ENCODE results near the gene NFASC. TPM values are rescaled to one million over a fixed set of nuclear protein-coding genes. Genes with fewer than 3 reads are reported as not detected.

NFASC gene
- total and polyA plus RNA-seq, 8 donors: 1.1 to 54.2 (median 13.3) TPM

DNA sequence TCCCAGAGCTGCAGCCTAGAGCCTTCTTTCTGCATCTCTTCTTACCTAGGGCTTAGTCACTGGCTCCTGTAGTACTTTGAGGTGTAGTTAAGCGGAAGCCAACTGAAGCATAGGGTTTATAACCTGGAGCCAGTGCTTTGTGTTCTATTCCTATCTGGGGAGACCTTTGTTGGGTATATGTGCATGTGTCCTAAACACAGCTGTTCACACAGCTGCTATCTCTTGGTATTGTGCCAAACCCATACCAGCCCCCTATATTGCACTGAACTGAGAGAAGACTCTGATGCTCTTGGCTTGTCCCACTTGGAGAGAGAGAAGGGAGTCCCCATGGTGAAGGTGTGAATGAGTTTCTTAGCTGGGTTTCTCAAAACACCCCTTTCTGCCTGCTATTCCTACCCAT lies 17.2 kb upstream of the NFASC start:
- TF ChIP-seq POLR2A (IDR thresholded peaks at IDR 0.05): no peak
- no peak overlapping the region for H3K27ac ChIP-seq
- WGBS, 5 donors: 86 to 100% (median 91%) methylated on average over 1 of the region's 1 CpG
- H3K4me1 ChIP-seq: no peaks in the 10 kb centered on the region
- intact Hi-C loops (cut with DNase I; ENCODE audit: low total_unique reads): no loop called here
- H3K9me3 ChIP-seq: no peaks in the 10 kb centered on the region
- no peak for DNase-seq
- no peak overlapping the region for H3K4me3 ChIP-seq
- H3K36me3 ChIP-seq: no peaks in the 10 kb centered on the region
- peaks cover 0 to 11% (median 0%) of the 10 kb centered on the region in 3 donors for H3K27me3 ChIP-seq

DNA sequence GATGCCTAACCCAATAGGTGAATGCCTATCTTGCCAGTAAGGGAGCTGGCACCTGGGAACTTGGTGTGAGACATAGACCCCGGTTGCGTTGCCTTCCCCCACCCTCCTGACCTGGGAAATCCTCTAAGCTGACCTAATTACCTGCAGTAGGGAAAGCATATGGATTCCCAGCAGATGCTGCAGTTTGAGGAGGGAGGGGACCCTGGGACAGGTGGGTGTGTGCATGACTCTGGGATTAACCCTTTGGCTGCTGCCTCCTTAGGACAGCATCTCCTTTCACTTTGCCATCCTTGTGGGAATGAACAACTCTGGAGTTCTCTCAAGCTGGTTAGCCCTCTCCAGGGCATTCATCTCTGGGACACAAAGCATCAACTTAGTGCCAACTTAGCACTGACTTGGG lies 16.4 kb upstream of the NFASC start:
- WGBS, 5 donors: 31 to 73% (median 37%) methylated on average over 2 of the region's 2 CpGs
- intact Hi-C loops (cut with DNase I; ENCODE audit: low total_unique reads): no loop called here
- H3K4me1 ChIP-seq: no peaks in the 10 kb centered on the region
- DNase-seq: no peak
- no peaks in the 10 kb centered on the region for H3K36me3 ChIP-seq
- peaks cover 0 to 11% (median 0%) of the 10 kb centered on the region in 3 donors for H3K27me3 ChIP-seq
- H3K9me3 ChIP-seq: no peaks in the 10 kb centered on the region
- TF ChIP-seq POLR2AphosphoS5 (IDR thresholded peaks at IDR 0.05) (no peak), EP300 (IDR thresholded peaks at IDR 0.05) (no peak), POLR2A (IDR thresholded peaks at IDR 0.05) (no peak)
- TF ChIP-seq, protein P1, sequence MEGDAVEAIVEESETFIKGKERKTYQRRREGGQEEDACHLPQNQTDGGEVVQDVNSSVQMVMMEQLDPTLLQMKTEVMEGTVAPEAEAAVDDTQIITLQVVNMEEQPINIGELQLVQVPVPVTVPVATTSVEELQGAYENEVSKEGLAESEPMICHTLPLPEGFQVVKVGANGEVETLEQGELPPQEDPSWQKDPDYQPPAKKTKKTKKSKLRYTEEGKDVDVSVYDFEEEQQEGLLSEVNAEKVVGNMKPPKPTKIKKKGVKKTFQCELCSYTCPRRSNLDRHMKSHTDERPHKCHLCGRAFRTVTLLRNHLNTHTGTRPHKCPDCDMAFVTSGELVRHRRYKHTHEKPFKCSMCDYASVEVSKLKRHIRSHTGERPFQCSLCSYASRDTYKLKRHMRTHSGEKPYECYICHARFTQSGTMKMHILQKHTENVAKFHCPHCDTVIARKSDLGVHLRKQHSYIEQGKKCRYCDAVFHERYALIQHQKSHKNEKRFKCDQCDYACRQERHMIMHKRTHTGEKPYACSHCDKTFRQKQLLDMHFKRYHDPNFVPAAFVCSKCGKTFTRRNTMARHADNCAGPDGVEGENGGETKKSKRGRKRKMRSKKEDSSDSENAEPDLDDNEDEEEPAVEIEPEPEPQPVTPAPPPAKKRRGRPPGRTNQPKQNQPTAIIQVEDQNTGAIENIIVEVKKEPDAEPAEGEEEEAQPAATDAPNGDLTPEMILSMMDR (IDR thresholded peaks at IDR 0.05): no peak
- H3K4me3 ChIP-seq: no peak overlapping the region
- no peak overlapping the region for H3K27ac ChIP-seq

DNA sequence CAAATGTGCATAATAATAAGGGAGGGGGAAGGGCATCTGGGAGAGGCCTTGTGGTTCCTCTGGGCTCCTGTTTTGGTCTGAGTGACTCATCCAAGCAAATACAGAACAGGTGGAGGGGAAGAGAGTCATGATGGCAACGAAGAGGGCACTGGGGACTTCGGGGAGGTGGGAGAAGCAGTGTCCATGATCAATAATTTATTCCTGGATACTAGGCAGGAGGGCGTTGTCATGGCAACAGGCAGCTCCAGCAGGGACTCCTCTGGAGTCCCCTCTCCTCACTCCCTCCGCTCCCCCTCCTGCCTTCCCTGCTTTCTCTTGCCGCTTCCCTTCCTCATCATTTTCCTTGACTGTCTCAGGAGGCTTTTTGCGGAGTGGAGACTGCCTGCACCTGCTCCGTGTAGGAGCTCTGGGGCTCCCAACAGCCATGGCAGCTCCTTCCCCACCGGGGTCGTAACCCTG lies 12.3 kb upstream of the NFASC start:
- intact Hi-C loops (cut with DNase I; ENCODE audit: low total_unique reads): no loop called here
- 52 to 74% (median 62%) methylated on average over 9 of the region's 9 CpGs for WGBS, 5 donors
- H3K4me1 ChIP-seq: no peaks in the 10 kb centered on the region
- no peaks in the 10 kb centered on the region for H3K36me3 ChIP-seq
- no peak for DNase-seq
- TF ChIP-seq, protein P1 (IDR thresholded peaks at IDR 0.05): no peak
- H3K27ac ChIP-seq: no peak overlapping the region
- H3K27me3 ChIP-seq: peaks cover 0 to 11% (median 0%) of the 10 kb centered on the region in 3 donors
- H3K4me3 ChIP-seq: no peak overlapping the region
- no peaks in the 10 kb centered on the region for H3K9me3 ChIP-seq

DNA sequence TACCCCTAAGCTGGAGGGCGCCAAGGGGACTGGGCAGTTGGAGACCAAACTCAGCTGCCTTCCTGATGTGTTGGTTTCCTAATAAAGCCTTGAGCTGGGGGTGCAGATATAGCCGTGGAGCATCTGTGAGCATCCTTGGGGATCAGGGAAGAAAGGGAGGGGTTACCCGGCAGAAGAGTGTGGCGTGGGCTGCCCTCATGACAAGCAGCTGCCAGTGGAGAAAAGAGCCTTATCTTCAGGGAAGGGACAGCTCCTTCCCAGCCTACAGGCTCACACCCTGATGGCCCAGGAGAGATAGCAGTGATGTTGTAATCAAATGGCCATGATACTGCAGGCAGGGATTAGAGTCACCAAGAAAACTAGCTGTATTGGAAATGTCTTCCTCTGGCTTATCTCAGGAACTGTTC lies 10.8 kb upstream of the NFASC start:
- WGBS, 5 donors: 54 to 90% (median 67%) methylated on average over 4 of the region's 4 CpGs
- Histone ChIP-seq H3K27me3 (peaks cover 0 to 4% (median 0%) of the 10 kb centered on the region in 3 donors), H3K27ac (no peak overlapping the region), H3K36me3 (no peaks in the 10 kb centered on the region), H3K9me3 (no peaks in the 10 kb centered on the region), H3K4me1 (no peaks in the 10 kb centered on the region), H3K4me3 (no peak overlapping the region)
- TF ChIP-seq POLR2AphosphoS5 (IDR thresholded peaks at IDR 0.05) (no peak), POLR2A (IDR thresholded peaks at IDR 0.05) (no peak), EP300 (IDR thresholded peaks at IDR 0.05) (no peak)
- TF ChIP-seq, protein P1 (IDR thresholded peaks at IDR 0.05): no peak
- intact Hi-C loops (cut with DNase I; ENCODE audit: low total_unique reads): no loop called here
- DNase-seq: no peak

DNA sequence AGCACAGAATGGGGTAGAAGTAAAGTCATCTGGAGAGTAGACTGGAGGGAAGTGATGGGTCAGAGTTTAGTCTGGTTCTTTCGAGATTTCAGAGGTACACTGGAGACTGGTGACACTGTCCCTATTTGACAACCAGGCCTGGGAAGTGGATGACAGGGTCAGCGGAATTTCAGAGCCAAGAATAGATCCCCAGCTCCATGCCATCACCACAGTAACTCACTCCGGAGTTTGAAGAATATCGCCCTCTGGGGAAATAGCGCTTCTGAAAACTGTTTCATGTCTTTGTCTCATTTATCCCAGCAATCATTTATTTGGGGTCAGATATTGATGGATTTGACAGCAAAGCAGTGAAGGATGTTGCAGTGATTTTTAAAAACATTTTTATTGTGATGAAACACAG lies 7.6 kb upstream of the NFASC start:
- intact Hi-C loops (cut with DNase I; ENCODE audit: low total_unique reads): no loop called here
- WGBS, 5 donors: 60 to 71% (median 64%) methylated on average over 5 of the region's 5 CpGs
- Histone ChIP-seq H3K4me1 (peaks cover 0 to 7% (median 0%) of the 10 kb centered on the region in 4 donors), H3K4me3 (no peak overlapping the region), H3K36me3 (no peaks in the 10 kb centered on the region), H3K9me3 (no peaks in the 10 kb centered on the region), H3K27ac (no peak overlapping the region), H3K27me3 (no peaks in the 10 kb centered on the region)
- TF ChIP-seq EP300 (IDR thresholded peaks at IDR 0.05) (no peak), POLR2AphosphoS5 (IDR thresholded peaks at IDR 0.05) (no peak), POLR2A (IDR thresholded peaks at IDR 0.05) (no peak)
- TF ChIP-seq, protein P1 (IDR thresholded peaks at IDR 0.05): no peak
- DNase-seq: no peak
